Astrocyte of the spinal cord (primary cell): ENCODE measurements around the gene NDUFB4.

Source experiments
- DNase-seq: peaks from one replicate; pipeline ENCODE4 v3.0.0; 2011; ENCODE audit warnings: low read depth, low spot score
- H3K4me3 ChIP-seq: 2 replicates; pipeline ENCODE4 v1.5.1; 2011; ENCODE audit warnings: low read depth, mild to moderate bottlenecking, low read length, moderate library complexity
- in situ Hi-C: cut with HindIII; loops from 2 replicates; pipeline ENCODE4 v1.10.0; 2017; ENCODE audit warnings: low sequenced_read_pairs
- TF ChIP-seq, protein P1 (sequence below): IDR thresholded peaks from 2 replicates; pipeline ENCODE4 v1.5.1; 2012; ENCODE audit warnings: low read depth, mild to moderate bottlenecking, low read length, inconsistent platforms

The NDUFB4 gene

GRCh38 chr3:120572027-120572426 is 24.1 kb upstream of the NDUFB4 start:
- in situ Hi-C loops, result no loop called here
- no peak for DNase-seq
- no peak overlapping the region for H3K4me3 ChIP-seq
- TF ChIP-seq, protein P1, sequence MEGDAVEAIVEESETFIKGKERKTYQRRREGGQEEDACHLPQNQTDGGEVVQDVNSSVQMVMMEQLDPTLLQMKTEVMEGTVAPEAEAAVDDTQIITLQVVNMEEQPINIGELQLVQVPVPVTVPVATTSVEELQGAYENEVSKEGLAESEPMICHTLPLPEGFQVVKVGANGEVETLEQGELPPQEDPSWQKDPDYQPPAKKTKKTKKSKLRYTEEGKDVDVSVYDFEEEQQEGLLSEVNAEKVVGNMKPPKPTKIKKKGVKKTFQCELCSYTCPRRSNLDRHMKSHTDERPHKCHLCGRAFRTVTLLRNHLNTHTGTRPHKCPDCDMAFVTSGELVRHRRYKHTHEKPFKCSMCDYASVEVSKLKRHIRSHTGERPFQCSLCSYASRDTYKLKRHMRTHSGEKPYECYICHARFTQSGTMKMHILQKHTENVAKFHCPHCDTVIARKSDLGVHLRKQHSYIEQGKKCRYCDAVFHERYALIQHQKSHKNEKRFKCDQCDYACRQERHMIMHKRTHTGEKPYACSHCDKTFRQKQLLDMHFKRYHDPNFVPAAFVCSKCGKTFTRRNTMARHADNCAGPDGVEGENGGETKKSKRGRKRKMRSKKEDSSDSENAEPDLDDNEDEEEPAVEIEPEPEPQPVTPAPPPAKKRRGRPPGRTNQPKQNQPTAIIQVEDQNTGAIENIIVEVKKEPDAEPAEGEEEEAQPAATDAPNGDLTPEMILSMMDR, result no peak

GRCh38 chr3:120587332-120587975 is 8.7 kb upstream of the NDUFB4 start:
- TF ChIP-seq, protein P1, result no peak
- no peak for DNase-seq
- in situ Hi-C loops, result no loop called here
- H3K4me3 ChIP-seq, result no peak overlapping the region

- H3K4me3 ChIP-seq, result peak overlapping the region; percentile 90
- TF ChIP-seq, protein P1, result no peak
- DNase-seq, result no peak
- in situ Hi-C loops, result no loop called here
Observed at GRCh38 chr3:120595788-120596115, 384 bp upstream of the NDUFB4 start.

GRCh38 chr3:120596853-120597223 is 702 bp downstream of the NDUFB4 start:
- TF ChIP-seq, protein P1, result no peak
- H3K4me3 ChIP-seq, result peak overlapping the region; percentile 90
- in situ Hi-C loops, result no loop called here
- DNase-seq, result no peak

DNA sequence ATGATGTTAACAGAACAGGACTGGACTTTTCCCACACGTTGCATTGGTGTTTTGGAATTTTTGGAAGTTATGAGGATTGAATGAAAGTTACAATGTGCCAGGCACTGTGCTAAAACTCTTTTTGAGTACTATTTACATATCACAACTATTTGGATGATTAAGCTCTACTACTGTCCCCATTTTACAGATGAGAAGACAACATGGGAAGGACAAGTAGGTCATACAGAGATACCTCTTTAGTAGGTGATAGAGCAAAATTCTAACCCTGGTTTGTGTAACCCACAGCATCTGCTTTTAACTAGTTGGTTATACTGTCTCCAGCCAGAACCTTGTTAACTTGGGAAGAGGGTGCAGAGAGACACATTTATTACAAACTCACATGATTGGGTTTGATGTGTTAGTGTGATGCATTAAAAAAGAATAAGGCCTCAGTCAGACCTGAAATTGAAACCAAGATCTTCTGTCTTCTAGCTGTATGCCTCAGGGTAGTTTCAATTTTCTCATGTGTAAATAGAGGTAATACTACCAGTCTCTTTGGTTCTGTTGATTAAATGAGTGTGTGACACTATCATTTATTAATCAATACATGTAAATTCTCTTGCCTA is 1.4 kb downstream of the NDUFB4 start:
- in situ Hi-C loops, result no loop called here
- peak overlapping the region; percentile 90 for H3K4me3 ChIP-seq
- no peak for DNase-seq
- TF ChIP-seq, protein P1, result no peak

- in situ Hi-C loops, result no loop called here
- no peak for DNase-seq
- TF ChIP-seq, protein P1, result no peak
- H3K4me3 ChIP-seq, result no peak overlapping the region
Observed at GRCh38 chr3:120599211-120599610, 3.1 kb downstream of the NDUFB4 start.
